AG04450 (cell line): Measurements from ENCODE around the gene DRC3. TPM values are rescaled to one million over a fixed set of nuclear protein-coding genes. Genes with fewer than 3 reads are reported as not detected.
A peak's percentile ranks its signal among the peaks of the same experiment; 100 is the strongest.

ENCODE experiments used
- CTCF ChIA-PET: fragments of 300-600, 350-600 bp; formaldehyde crosslinking; extraction: SDS; loops from one replicate; lab custom pipeline; 2022; ENCODE audit warnings: antibody characterized with exemption, inconsistent platforms; lab: Charles Lee
- POLR2A ChIA-PET: fragments of 350-600 bp; formaldehyde crosslinking; extraction: SDS; loops from one replicate; lab custom pipeline; 2021; ENCODE audit warnings: antibody characterized with exemption, inconsistent platforms; lab: Yijun Ruan, JAX
- DNase-seq: peaks from one replicate; pipeline ENCODE4 v3.0.0-alpha.2; 2011; ENCODE audit warnings: low read depth, low spot score
- H3K27ac ChIP-seq: one replicate; pipeline ENCODE4 v1.5.1; 2012; ENCODE audit warnings: low read depth, low read length, control low read depth
- H3K27me3 ChIP-seq: one replicate; pipeline ENCODE4 v1.6.0; 2012; ENCODE audit warnings: low read length; ENCODE audit not compliant: control insufficient read depth, insufficient read depth
- H3K4me3 ChIP-seq: 2 replicates; pipeline ENCODE4 v1.5.1; 2011; ENCODE audit warnings: mild to moderate bottlenecking, low read depth, low read length, control low read depth
- H3K9me3 ChIP-seq: 2 replicates; pipeline ENCODE4 v1.5.1; 2012; ENCODE audit warnings: low read length; ENCODE audit not compliant: control insufficient read depth, insufficient read depth
- CTCF ChIP-seq: IDR thresholded peaks from 2 replicates; pipeline ENCODE4 v1.5.1; 2011; ENCODE audit warnings: low read depth, low read length, control low read depth, inconsistent platforms
- polyA minus RNA-seq: library from RNA; depleted of rRNA, polyadenylated mRNA; stranded (reverse); fragments of >200 nt; gene quantifications from 2 replicates; pipeline ENCODE4 v1.2.3, GENCODE V29; 2011; rRNA and poly(A)+ RNA removed
- polyA plus RNA-seq: library from polyadenylated mRNA; depleted of rRNA; stranded (reverse); fragments of >200 nt; gene quantifications from 2 replicates; pipeline ENCODE4 v1.2.3, GENCODE V29; 2011; rRNA removed

DRC3 gene, protein sequence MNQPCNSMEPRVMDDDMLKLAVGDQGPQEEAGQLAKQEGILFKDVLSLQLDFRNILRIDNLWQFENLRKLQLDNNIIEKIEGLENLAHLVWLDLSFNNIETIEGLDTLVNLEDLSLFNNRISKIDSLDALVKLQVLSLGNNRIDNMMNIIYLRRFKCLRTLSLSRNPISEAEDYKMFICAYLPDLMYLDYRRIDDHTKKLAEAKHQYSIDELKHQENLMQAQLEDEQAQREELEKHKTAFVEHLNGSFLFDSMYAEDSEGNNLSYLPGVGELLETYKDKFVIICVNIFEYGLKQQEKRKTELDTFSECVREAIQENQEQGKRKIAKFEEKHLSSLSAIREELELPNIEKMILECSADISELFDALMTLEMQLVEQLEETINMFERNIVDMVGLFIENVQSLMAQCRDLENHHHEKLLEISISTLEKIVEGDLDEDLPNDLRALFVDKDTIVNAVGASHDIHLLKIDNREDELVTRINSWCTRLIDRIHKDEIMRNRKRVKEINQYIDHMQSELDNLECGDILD
- polyA plus RNA-seq (0.52 and 0.77 TPM in 2 replicates), polyA minus RNA-seq (0.43 and 1.6 TPM in 2 replicates)

DNA sequence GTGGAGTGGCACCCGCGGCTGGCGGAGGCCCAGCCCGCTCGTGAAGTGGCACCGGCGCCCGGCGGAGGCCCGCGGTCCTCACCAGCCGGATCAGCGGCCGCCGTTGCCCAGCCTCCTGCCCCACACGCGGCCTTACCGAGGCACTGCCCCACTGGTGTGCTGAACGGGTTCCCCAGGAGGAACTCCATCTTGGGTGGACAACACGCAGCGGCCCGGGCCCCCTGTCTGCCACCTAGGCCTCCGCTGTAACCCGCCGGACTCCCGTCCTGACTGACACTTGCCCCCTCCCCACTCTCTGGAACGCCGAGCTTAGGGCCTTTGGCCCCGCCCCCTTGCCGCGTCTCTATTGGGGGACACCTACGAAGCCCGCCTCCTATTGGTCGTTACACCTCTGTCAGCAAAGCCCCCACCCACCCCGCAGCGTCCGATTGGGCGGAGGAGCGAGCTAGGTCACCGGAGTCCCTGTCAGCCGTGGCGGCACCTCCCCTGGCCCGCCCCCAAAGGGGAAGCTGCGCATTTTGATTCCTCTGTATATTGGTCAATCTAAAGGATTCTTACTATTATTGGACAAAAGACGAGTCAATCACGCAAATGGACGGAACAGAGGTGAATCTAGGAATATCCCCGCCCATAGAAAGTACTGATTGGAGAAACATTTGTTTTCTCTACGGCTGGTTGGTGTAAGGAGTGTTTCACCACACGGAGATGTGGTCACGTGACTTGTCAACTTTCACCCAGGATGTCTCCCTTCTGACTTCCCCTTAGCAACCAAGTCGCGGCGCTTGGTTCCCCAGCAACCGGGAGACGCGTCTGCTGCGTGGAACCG, at the start of gene DRC3, which contains the start of gene TOM1L2:
TSS of gene DRC3 (plus strand) at position 737 of the 826 bp plus-strand sequence. CDS start 4,737 bp downstream, outside the sequence.
TSS of gene TOM1L2 (minus strand) at position 275 of the 826 bp plus-strand sequence. CDS start at position 188, 87 bp downstream.
- H3K27me3 ChIP-seq: no peaks in the 10 kb centered on the region
- no peaks in the 10 kb centered on the region for H3K9me3 ChIP-seq
- H3K27ac ChIP-seq: no peak within 1 kb of the TSS
- ChIA-PET POLR2A (interaction anchor here (0.6 to 1.3 kb wide), 11 partner anchors 9 to 136 kb away, joined by 3 to 8 read pairs (median 4); partner anchors contain the start of gene SREBF1), CTCF (interaction anchor here (0.6 to 1.1 kb wide), 8 partner anchors 22 to 84 kb away, joined by 3 to 10 read pairs (median 4); no protein-coding TSS in a partner anchor)
- peak; percentile 8; the same call in 1 of the 2 replicates for TF ChIP-seq CTCF
- peak; percentile 100 for DNase-seq
- peak within 1 kb of the TSS; percentile 77 for H3K4me3 ChIP-seq

GRCh38 chr17:17924131-17924856, 48.4 kb upstream of the DRC3 start:
- no peak overlapping the region for H3K4me3 ChIP-seq
- DNase-seq: no peak
- no peaks in the 10 kb centered on the region for H3K27me3 ChIP-seq
- no peak for TF ChIP-seq CTCF
- ChIA-PET POLR2A (no interaction called here), CTCF (interaction anchor here (0.6 kb wide), 1 partner anchor 39 kb away, joined by 4 read pairs; no protein-coding TSS in a partner anchor)
- H3K9me3 ChIP-seq: no peaks in the 10 kb centered on the region
- H3K27ac ChIP-seq: no peak overlapping the region

GRCh38 chr17:17924857-17925250, 47.8 kb upstream of the DRC3 start:
- TF ChIP-seq CTCF: no peak
- Histone ChIP-seq H3K27me3 (no peaks in the 10 kb centered on the region), H3K9me3 (no peaks in the 10 kb centered on the region), H3K4me3 (no peak overlapping the region), H3K27ac (no peak overlapping the region)
- DNase-seq: no peak
- ChIA-PET POLR2A (no interaction called here), CTCF (interaction anchor here (0.6 kb wide), 1 partner anchor 40 kb away, joined by 4 read pairs; no protein-coding TSS in a partner anchor)

DNA sequence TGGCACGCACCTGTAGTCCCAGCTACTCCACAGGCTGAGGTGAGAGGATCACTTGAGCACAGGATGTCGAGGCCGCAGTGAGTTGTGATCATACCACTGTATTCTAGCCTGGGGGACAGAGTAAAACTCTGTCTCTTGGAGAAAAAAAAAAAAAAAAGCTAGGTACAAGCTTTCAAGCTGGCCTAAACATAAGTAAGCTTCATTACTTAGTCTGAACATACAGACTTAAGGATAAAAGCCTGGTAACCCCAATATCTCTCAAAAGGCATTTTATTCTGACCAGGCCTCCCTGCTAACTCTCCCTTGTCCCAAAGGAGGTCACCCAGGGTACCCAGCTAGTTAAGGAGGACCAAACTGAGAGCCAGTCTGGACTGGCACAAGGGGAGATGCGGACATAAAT, 46.6 kb upstream of the DRC3 start:
- no peaks in the 10 kb centered on the region for H3K9me3 ChIP-seq
- CTCF ChIA-PET: interaction anchor here (0.6 to 0.7 kb wide), 2 partner anchors 10 to 35 kb away, joined by 3 to 5 read pairs; no protein-coding TSS in a partner anchor
- no peak for DNase-seq
- no peak overlapping the region for H3K4me3 ChIP-seq
- POLR2A ChIA-PET: interaction anchor here (0.6 kb wide), 1 partner anchor 259 kb away, joined by 3 read pairs; no protein-coding TSS in a partner anchor
- no peak for TF ChIP-seq CTCF
- H3K27me3 ChIP-seq: no peaks in the 10 kb centered on the region
- no peak overlapping the region for H3K27ac ChIP-seq
